ENCODE results near the gene DIABLO. TPM values are rescaled to one million over a fixed set of nuclear protein-coding genes. Genes with fewer than 3 reads are reported as not detected.
A peak's percentile ranks its signal among the peaks of the same experiment; 100 is the strongest.
"Not testable (repeated sequence)": the region's sequence is repeated elsewhere in the genome, so short reads cannot be mapped to it uniquely, and the experiment has no call there.

DIABLO gene
- total RNA-seq (ENCODE audit: insufficient read depth, low replicate concordance), result 68.6 TPM

- peak; percentile 100 for DNase-seq (ENCODE audit: low spot score)
Measured at GRCh38 chr12:122225683-122226365, at the start of gene DIABLO. TSS of gene DIABLO (minus strand) at chr12:122226052. CDS start at chr12:122226014, 38 bp downstream.

DNA sequence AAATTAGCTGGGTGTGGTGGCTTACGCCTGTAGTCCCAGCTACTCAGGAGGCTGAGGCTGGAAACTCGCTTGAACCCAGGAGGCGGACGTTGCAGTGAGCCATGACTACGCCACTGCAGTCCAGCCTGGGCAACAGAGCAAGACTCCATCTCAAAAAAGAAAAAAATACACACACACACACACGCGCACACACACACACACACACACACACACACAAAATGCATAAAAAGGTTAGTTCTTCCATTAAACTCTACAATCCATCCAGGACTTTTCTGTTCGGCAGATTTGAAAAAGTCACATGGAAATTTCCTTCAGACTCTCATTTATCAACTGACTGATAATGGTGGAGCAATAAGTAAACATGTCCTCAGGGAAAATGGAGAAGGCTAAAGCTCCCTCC, 49.6 kb upstream of the DIABLO start:
- no peak for DNase-seq (ENCODE audit: low spot score)

DNA sequence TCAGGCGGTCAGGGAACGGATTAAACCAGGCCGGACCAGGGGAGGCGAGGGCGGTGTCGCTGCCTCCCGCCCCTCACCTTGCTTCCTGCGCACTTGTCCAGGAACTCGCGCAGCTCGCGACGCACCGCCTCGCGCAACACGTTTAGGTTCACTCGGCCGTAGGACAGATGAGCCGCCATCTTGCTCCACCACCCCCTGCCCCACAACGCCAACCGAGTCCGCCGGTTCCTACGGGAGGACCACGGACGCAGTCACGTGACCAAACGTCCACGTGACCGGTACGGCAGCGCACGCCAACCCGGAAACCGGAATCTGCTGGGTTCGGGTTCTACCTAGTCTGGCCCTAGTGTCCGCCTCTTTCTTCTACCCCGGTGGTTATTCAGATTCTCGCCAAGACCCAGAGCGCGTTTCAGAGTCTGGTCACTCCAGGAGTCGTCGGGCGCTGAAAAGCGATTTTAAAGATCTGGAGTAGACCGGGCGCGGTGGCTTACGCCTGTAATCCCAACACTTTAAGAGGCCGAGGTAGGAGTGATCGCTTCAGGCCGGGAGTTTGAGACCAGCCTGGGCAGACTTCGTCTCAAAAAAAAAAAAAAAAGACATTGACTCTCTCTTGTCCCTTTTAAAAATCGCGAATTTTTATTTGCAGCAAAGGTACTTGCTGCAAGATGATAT, 40.5 kb upstream of the DIABLO start, which contains the start of gene VPS33A:
TSS of gene VPS33A (minus strand) at position 265 of the 672 bp plus-strand sequence. CDS start at position 179, 86 bp downstream.
- peak; percentile 98 for DNase-seq (ENCODE audit: low spot score)

DNA sequence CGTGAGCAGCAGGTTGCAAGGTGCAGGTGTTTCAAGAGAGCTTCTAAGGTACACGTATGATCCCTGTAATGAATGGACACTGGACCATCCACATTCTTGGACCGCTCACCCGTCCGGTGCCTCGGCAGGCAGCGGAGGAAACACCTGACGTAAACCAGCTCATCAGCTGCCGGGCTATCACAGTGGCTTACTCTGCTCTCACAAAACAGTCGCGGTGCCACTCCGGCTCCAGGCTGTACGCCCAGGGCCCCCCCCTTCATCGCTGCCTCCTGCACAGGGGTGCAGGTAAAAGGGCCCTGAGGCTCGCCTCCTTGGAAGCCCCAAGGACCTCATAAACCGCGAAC, 40.0 kb upstream of the DIABLO start:
- no peak for DNase-seq (ENCODE audit: low spot score)

- no peak for DNase-seq (ENCODE audit: low spot score)
Measured at GRCh38 chr12:122265476-122265875, 39.6 kb upstream of the DIABLO start.

DNA sequence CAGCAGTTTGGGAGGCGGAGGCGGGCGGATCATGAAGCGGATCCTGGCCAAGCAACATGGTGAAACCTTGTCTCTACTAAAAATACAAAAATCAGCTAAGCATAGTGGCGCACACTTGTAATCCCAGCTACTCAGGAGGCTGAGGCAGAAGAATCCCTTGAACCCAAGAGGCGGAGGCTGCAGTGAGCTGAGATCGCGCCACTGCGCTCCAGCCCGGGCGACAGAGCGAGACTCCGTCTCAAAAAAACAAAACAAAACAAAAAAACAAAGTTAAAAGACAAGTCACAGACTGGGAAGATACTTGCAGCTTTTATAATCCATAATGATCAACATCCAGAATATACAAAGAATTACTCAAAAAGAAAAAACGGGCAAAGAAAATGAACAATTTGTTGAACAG, 34.9 kb upstream of the DIABLO start:
- not testable (repeated sequence) for DNase-seq (ENCODE audit: low spot score)

DNA sequence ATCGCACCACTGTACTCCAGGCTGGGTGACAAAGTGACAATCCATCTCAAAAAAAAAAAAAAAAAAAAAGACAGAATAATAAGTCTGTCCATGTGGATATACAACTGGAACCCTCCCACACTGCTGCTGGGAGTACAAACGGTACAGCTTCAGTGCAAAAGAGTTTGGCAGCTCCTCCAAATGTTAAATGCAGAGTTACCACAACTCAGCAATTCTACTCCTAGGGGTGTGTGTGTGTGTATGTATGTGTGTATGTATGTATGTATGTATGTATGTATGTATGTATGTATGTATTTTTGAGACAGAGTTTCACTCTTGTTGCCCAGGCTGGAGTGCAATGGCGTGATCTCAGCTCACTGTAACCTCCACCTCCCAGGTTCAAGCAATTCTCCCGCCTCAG, 33.1 kb upstream of the DIABLO start:
- not testable (repeated sequence) for DNase-seq (ENCODE audit: low spot score)

GRCh38 chr12:122258462-122258861, 32.6 kb upstream of the DIABLO start:
- not testable (repeated sequence) for DNase-seq (ENCODE audit: low spot score)

DNA sequence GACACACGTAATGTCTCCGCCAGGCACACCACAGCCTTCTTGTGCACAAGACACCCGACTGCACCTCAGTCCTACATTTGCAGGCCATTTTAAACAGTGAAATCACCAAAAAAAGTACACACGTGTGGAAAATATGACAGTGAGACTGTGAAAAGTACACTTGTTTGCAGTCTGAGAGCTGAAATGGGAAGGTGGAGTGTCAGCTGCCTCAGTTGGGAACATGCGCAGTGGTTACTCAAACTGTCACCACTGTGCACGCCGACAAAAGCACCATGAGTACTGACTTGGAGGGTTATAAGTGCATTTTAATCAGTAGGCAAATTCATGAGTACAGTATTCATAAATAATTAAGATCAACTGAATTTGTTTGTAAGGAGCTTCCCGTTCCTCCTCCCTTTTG, 24.7 kb upstream of the DIABLO start:
- no peak for DNase-seq (ENCODE audit: low spot score)

DNA sequence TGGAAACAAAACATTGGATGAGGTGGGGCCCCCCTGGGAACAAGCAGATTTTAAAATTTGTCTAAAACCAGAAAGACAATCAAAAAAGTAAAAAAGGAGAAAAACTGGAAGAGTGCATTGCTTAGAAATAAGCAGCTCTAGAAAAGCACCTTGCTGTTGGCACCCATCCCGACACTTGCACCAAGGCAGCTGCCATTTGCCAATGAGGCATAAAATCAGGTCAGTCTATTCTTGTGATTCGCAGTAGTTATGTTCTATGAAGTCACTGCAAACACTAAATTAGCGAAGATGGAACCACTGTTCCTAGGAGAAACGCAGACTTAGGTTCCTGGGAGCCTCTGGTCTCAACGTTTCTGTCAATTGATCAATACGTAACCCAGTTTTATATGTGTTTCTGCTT, 24.2 kb upstream of the DIABLO start:
- no peak for DNase-seq (ENCODE audit: low spot score)

- no peak for DNase-seq (ENCODE audit: low spot score)
Measured at GRCh38 chr12:122245553-122245952, 19.7 kb upstream of the DIABLO start.

GRCh38 chr12:122244565-122245371, 18.9 kb upstream of the DIABLO start:
- DNase-seq (ENCODE audit: low spot score), result no peak

DNA sequence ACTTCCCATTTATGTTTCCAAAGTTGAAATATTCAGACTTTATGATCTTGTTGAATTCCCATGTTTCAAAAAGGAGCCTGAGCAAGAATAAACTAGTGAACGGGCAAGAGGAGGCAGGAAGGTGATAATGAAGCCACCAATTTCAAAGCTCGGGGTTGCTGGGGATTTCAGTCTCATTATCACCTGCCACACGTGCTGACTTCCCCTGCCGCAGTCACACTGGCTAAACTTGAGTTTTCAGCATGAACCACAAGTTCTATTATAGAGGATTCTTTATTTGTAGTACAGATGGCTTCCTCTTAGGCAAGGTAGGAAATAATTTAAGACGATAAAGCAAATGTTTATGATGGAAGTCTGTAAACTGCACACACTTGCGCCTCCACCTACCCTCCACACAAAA, 18.1 kb upstream of the DIABLO start:
- no peak for DNase-seq (ENCODE audit: low spot score)

- DNase-seq (ENCODE audit: low spot score), result no peak
Measured at GRCh38 chr12:122238861-122239260, 13.0 kb upstream of the DIABLO start.

GRCh38 chr12:122235741-122236140, 9.9 kb upstream of the DIABLO start:
- DNase-seq (ENCODE audit: low spot score), result no peak

DNA sequence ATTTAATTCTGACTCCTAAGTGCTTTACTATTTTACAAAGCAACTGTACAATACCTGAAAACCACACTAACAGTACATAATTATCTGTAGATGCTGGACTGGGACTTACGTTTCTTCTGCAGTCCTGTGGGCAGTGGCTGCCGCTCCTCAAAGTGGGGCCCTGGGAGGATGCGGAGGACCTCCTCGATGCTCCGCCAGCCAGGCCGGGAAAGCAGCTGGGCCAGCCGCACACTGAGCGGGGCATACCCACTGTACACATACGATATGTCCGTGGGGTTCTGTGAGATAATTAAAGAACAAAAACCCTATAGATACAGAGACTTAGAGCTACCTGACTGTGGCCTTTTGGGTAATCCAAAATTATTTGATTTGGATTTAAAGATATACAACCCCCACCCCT, 6.8 kb upstream of the DIABLO start:
- no peak for DNase-seq (ENCODE audit: low spot score)

GRCh38 chr12:122230798-122231197, 4.9 kb upstream of the DIABLO start:
- DNase-seq (ENCODE audit: low spot score), result no peak

GRCh38 chr12:122228092-122228491, 2.2 kb upstream of the DIABLO start:
- DNase-seq (ENCODE audit: low spot score), result no peak

DNA sequence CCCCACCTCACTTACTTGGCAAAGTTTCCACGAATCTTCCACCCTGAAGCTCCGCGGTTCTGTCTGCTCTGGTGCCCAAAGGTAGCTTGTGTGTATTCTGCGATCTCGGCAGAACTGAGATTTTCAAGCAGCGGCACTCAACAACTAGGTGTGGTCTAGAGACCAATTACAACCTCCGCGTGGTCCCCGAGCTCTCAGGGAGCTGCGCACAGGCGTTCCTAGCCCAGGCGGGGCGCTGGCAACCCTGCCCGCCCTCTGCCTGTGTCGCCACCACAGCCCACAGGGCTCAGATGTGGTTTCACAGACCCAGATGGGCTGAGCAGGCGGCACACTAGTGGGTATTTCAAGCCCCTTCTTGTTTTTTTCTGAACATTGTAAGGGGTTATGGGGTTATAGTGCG, 1.5 kb upstream of the DIABLO start:
- no peak for DNase-seq (ENCODE audit: low spot score)

DNA sequence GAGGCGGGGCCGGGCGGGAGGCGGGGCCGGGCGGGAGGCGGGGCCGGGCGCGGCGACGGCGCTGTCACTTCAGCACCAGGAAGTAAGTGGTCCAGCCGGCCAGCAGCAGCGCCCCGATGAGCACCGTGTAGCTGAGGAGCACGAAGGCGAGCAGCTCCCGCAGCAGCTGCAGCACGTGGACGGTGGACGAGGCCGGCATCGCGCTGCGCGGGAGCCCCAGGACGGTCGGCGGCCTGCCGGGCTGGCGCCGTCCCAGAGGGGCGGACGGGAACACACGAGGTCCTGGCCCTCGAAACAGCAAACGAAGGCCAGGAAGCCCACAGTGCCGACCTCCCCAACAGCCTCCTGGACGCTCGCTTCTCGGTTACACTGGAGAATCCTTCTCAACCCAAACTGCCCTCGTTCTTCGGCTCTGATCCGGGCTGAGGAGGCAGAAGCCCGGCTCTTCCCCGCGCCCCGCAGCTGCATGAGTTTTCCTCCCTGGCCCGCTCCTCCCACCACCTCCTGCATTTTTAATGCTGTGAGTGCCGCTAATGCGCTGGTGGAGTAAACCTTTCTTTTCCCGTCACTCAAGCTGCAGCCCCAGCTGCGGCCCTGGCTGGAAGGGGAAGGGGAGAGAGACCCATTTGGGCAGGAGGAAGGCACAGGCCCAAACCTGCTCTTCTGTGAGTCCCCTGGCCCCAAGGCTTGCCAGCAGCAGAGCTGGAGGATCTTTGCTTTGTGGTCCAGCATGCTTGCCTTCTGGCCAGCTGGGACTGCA, 694 bp upstream of the DIABLO start:
- DNase-seq (ENCODE audit: low spot score), result no peak

DNA sequence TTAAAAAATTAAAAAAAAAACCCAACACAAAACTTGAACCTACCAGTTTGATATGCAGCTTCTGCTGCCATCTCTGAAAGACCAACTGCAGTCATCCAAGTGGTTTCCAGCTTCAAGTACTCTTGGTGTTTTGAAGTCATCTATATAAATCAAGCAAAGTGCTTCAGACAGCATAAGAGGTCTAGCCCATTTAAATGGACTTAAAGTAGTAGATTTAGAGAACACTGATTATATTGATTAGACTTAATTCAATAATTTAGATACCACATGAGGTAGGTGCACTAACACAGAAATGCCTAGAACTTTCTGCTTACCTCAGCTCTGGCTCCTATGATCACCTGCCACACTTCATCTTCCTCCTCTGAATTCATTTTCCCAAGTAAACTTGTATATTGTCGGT, 9.4 kb downstream of the DIABLO start:
- DNase-seq (ENCODE audit: low spot score), result no peak

DNA sequence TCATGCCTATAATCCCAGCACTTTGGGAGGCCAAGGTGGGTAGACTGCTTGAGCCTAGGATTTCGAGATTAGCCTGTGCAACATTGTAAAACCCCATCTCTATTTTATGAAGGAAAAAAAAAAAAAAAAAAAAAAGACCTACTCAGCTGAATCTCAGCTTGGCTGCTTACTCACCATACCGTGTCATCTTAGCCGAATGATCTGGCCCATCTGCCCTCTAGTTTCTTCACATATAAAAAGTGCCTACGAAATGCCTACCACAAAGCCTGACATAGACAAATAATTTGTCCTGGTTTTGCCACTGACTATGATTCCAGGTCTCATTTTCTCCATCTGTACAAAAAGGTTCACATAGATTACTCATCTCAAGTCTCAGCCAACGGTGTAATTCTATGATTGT, 10.1 kb downstream of the DIABLO start:
- DNase-seq (ENCODE audit: low spot score), result no peak
